Endodermal cell (in vitro differentiated cells): ENCODE data around the gene DNPEP. TPM values are rescaled to one million over a fixed set of nuclear protein-coding genes. Genes with fewer than 3 reads are reported as not detected.

Experiments
- DNase-seq: peaks from one replicate; pipeline ENCODE4 v3.0.0-alpha.2; 2017
- H3K27ac ChIP-seq: 2 replicates; pipeline ENCODE4 v1.5.1; 2013; ENCODE audit warnings: mild to moderate bottlenecking, low read depth, low read length, moderate library complexity
- H3K27me3 ChIP-seq: 2 replicates; pipeline ENCODE4 v1.6.1; 2013; ENCODE audit warnings: mild to moderate bottlenecking, low read length, moderate library complexity; ENCODE audit not compliant: insufficient read depth, control insufficient read depth, poor library complexity, severe bottlenecking
- H3K36me3 ChIP-seq: 2 replicates; pipeline ENCODE4 v1.7.0; 2013; ENCODE audit warnings: mild to moderate bottlenecking, low read length, moderate library complexity; ENCODE audit not compliant: control insufficient read depth, insufficient read depth
- H3K4me1 ChIP-seq: one replicate; pipeline ENCODE4 v1.7.0; 2013; ENCODE audit warnings: low read length; ENCODE audit not compliant: control insufficient read depth, insufficient read depth
- H3K4me3 ChIP-seq: 2 replicates; pipeline ENCODE4 v1.5.1; 2013; ENCODE audit warnings: mild to moderate bottlenecking, low read length, moderate library complexity
- H3K9ac ChIP-seq: 2 replicates; pipeline ENCODE4 v1.6.1; 2013; ENCODE audit warnings: mild to moderate bottlenecking, low read length, moderate library complexity; ENCODE audit not compliant: poor library complexity, severe bottlenecking; ENCODE audit errors: extremely low read depth
- H3K9me3 ChIP-seq: 2 replicates; pipeline ENCODE4 v1.6.1; 2013; ENCODE audit warnings: mild to moderate bottlenecking, low read length, moderate library complexity; ENCODE audit not compliant: control insufficient read depth
- H3K27ac Mint-ChIP-seq: 2 replicates; pipeline ENCODE4 v1.8.0; 2020; ENCODE audit warnings: mixed read lengths
- H3K27me3 Mint-ChIP-seq: 2 replicates; pipeline ENCODE4 v1.8.0; 2021; ENCODE audit warnings: mild to moderate bottlenecking, mixed read lengths; ENCODE audit not compliant: insufficient read depth
- H3K36me3 Mint-ChIP-seq: 2 replicates; pipeline ENCODE4 v1.8.0; 2020; ENCODE audit warnings: low read depth, mixed read lengths
- H3K4me1 Mint-ChIP-seq: 2 replicates; pipeline ENCODE4 v1.8.0; 2020; ENCODE audit warnings: mixed read lengths
- H3K4me3 Mint-ChIP-seq: 2 replicates; pipeline ENCODE4 v1.8.0; 2020; ENCODE audit warnings: mild to moderate bottlenecking, moderate library complexity, mixed read lengths
- H3K9me3 Mint-ChIP-seq: 2 replicates; pipeline ENCODE4 v1.8.0; 2020; ENCODE audit warnings: mild to moderate bottlenecking, mixed read lengths
- CTCF ChIP-seq: fragments of 200-600 bp; sonication (generic); conservative IDR thresholded peaks from 2 replicates; pipeline ENCODE4 v1.5.0; 2021; ENCODE audit warnings: antibody characterized with exemption, mild to moderate bottlenecking
- WGBS, 2 experiments: methylation state at CpG; one replicate each; pipeline versions ENCODE4 v1.1.5 to v1.1.7; 2013; ENCODE audit warnings: missing lambda C conversion rate in 2 of 2, mixed read lengths in 1 of 2; ENCODE audit not compliant: insufficient coverage in 1 of 2, insufficient read length in 1 of 2; 5-methylcytosine and 5-hydroxymethylcytosine counted together
- total RNA-seq, 2 donors: library from RNA; stranded (reverse); fragmentation: NEBNext Ultra II Directional in 1 of 2; extraction: Animal tissue kit (Norgen Biotek cat#: 25700) in 1 of 2; gene quantifications; 2 replicates in 1 of 2; 3 replicates in 1 of 2; pipeline ENCODE4 v1.2.1, GENCODE V29; 2021

The DNPEP gene
- total RNA-seq, 2 donors from 2014 or later: 54.6 to 76.1 TPM

DNA sequence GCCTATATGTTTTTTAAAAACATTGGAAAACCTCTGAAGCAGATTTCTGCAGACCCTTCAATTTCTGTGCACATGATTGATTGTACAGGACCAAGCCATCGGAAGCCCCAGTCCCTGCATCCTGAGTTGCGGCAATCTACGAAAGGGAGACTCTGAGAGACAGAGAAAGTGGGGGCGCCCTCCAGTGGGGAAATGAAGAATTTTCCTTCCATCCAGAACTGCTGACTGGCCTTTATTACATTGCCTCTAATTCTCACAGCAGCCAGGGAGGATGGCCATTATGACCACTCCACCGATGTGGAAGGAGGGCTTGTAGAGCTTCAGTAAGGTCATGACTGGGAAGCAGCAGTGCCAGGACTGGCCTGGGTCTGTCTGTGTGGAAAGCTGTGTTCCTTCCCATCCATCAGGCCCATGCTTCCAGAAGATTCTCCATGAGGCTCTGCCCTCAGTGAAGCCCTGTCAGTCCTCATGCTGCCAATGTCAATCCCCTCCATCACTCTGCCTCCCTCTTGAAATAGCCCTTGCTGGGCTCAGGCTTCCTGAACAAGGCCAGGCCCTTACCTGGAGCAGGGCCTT is 35.2 kb downstream of the DNPEP start:
- Mint-ChIP-seq H3K27ac (no peak overlapping the region), H3K27me3 (peaks cover 62% of the 10 kb centered on the region), H3K4me3 (no peak overlapping the region), H3K9me3 (no peaks in the 10 kb centered on the region), H3K36me3 (no peaks in the 10 kb centered on the region), H3K4me1 (no peaks in the 10 kb centered on the region)
- DNase-seq: peak; percentile 92
- peak; percentile 84 for TF ChIP-seq CTCF
- peaks cover 56% of the 10 kb centered on the region for H3K27me3 ChIP-seq
- H3K4me1 ChIP-seq: no peaks in the 10 kb centered on the region
- no peak overlapping the region for H3K4me3 ChIP-seq
- no peaks in the 10 kb centered on the region for H3K36me3 ChIP-seq
- no peak overlapping the region for H3K27ac ChIP-seq
- H3K9ac ChIP-seq: no peak overlapping the region
- WGBS, 2 experiments: 38 to 40% methylated on average over 1 to 5 of the region's 5 CpGs
- H3K9me3 ChIP-seq: no peaks in the 10 kb centered on the region

DNA sequence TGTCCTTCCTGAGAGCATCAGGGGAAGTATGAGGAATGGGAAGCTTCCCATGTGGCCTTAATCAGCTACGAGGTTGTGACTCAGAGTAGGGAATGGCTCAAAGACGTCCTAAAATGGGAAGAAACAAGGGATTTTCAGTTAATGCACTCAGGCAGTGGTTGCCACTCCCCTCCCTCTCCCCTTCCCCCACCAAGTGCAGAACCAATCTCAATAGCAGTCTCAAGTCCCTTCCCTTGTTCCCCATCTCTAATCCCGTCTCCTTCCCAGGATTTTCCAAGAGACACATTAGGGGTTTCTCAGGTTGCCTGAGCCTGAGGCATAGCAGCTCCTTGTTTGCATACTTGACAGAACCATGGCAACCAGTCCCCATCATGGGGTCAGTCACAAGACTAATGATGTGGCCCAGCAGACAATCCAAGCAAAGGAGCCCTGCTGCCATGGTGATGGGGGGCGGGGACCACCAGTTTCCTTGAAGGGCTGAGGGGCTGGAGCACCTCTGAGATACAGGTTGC is 36.9 kb downstream of the DNPEP start:
- Mint-ChIP-seq H3K27ac (no peak overlapping the region), H3K4me3 (no peak overlapping the region)
- peak; percentile 76 for DNase-seq

GRCh38 chr2:219350215-219350614 is 37.5 kb downstream of the DNPEP start:
- no peak overlapping the region for H3K27ac Mint-ChIP-seq
- Histone ChIP-seq H3K27me3 (peaks cover 33% of the 10 kb centered on the region), H3K27ac (peak overlapping the region; percentile 48)

More for the DNA sequence above, 36.9 kb downstream of the DNPEP start:
- H3K9me3 ChIP-seq: no peaks in the 10 kb centered on the region
- H3K27me3 Mint-ChIP-seq: peaks cover 48% of the 10 kb centered on the region
- H3K27ac ChIP-seq: peak overlapping the region; percentile 48
- no peaks in the 10 kb centered on the region for H3K4me1 ChIP-seq
- H3K4me1 Mint-ChIP-seq: no peaks in the 10 kb centered on the region
- no peaks in the 10 kb centered on the region for H3K9me3 Mint-ChIP-seq
- H3K36me3 Mint-ChIP-seq: no peaks in the 10 kb centered on the region
- no peaks in the 10 kb centered on the region for H3K36me3 ChIP-seq
- TF ChIP-seq CTCF: no peak
- no peak overlapping the region for H3K4me3 ChIP-seq
- WGBS, 2 experiments: 61 to 63% methylated on average over 3 to 4 of the region's 4 CpGs
- peaks cover 39% of the 10 kb centered on the region for H3K27me3 ChIP-seq
- H3K9ac ChIP-seq: no peak overlapping the region

More at GRCh38 chr2:219350215-219350614, 37.5 kb downstream of the DNPEP start:
- H3K27me3 Mint-ChIP-seq: peaks cover 46% of the 10 kb centered on the region
- no peak for DNase-seq
- H3K36me3 Mint-ChIP-seq: no peaks in the 10 kb centered on the region
- H3K4me1 ChIP-seq: no peaks in the 10 kb centered on the region
- no peaks in the 10 kb centered on the region for H3K36me3 ChIP-seq
- no peaks in the 10 kb centered on the region for H3K9me3 ChIP-seq
- no peaks in the 10 kb centered on the region for H3K9me3 Mint-ChIP-seq
- no peaks in the 10 kb centered on the region for H3K4me1 Mint-ChIP-seq
- H3K4me3 ChIP-seq: no peak overlapping the region
- TF ChIP-seq CTCF: no peak
- 80 to 82% methylated on average over 2 to 3 of the region's 3 CpGs for WGBS, 2 experiments
- H3K4me3 Mint-ChIP-seq: no peak overlapping the region
- no peak overlapping the region for H3K9ac ChIP-seq
